ENCODE results near the gene CS. TPM values are rescaled to one million over a fixed set of nuclear protein-coding genes. Genes with fewer than 3 reads are reported as not detected.

The CS gene
- total and polyA plus RNA-seq, 2 of the 4 experiments (the other 2 are of a cell fraction): 139 to 146 TPM

DNA sequence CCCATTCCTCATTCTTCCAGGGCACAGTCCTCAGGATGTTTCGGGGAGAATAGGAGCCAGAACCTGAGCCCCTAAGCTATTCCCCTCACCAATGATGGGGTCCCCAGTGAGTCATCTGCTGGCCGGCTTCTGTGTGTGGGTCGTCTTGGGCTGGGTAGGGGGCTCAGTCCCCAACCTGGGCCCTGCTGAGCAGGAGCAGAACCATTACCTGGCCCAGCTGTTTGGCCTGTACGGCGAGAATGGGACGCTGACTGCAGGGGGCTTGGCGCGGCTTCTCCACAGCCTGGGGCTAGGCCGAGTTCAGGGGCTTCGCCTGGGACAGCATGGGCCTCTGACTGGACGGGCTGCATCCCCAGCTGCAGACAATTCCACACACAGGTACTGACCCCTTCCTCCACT, 68.9 kb downstream of the CS start:
- CTCF ChIA-PET: no interaction called here
- POLR2A ChIA-PET (ENCODE audit: unreplicated experiment): interaction anchor here (0.5 to 1.1 kb wide), 2 partner anchors 9 to 111 kb away, joined by 3 to 4 read pairs; partner anchors contain the start of gene RNF41

More for the DNA sequence above, 68.9 kb downstream of the CS start:
- Histone ChIP-seq H2AK5ac (ENCODE audit: low read depth, low read length) (no peak overlapping the region), H2BK15ac (ENCODE audit: low read depth, low read length) (no peak overlapping the region), H3K4ac (ENCODE audit: low read depth, low read length) (no peak overlapping the region), H2AK9ac (replicated peaks; ENCODE audit: low read depth, low read length, poor library complexity) (no peak overlapping the region), H2BK20ac (ENCODE audit: low read depth, low read length) (no peak overlapping the region), H3K9me1 (ENCODE audit: insufficient read depth, low read length) (0 out of 2 replicates have a peak, but pooled peaks cover 3% of the 10 kb centered on the region), H2BK5ac (ENCODE audit: low read depth, low read length, poor library complexity, severe bottlenecking) (no peak overlapping the region), H4K91ac (ENCODE audit: insufficient read depth, low read depth, low read length) (no peak overlapping the region), H2AFZ (replicated peaks; ENCODE audit: low read length, poor library complexity) (no peak overlapping the region), H3K9ac (ENCODE audit: low read depth, low read length) (no peak overlapping the region), H3K9me3 (ENCODE audit: control insufficient read depth, insufficient read depth, low read length) (no peaks in the 10 kb centered on the region), H3K27me3 (ENCODE audit: control insufficient read depth, insufficient read depth, low read length) (no peaks in the 10 kb centered on the region), H3K79me1 (ENCODE audit: low read depth in 1 of 2, low read length in 2 of 2) (peaks cover 0 to 2% of the 10 kb centered on the region in 2 experiments; a peak in 1 of 4 replicates), H3K4me2 (ENCODE audit: low read depth, low read length) (no peak overlapping the region), H4K8ac (ENCODE audit: low read depth in 2 of 2, low read length in 2 of 2) (no peak overlapping the region), H4K5ac (ENCODE audit: low read depth, low read length) (no peak overlapping the region), H3K18ac (ENCODE audit: low read depth, low read length) (no peak overlapping the region), H4K20me1 (ENCODE audit: insufficient read depth, low read length) (peaks cover 3% of the 10 kb centered on the region; the same call in 1 of the 2 replicates), H3K4me1 (ENCODE audit: control insufficient read depth, insufficient read depth, low read length) (no peaks in the 10 kb centered on the region), H3K23ac (ENCODE audit: low read depth, low read length) (no peak overlapping the region), H3K27ac (ENCODE audit: insufficient read depth, low read length) (no peak overlapping the region), H3K4me3 (ENCODE audit: insufficient read depth, low read depth, low read length) (no peak overlapping the region), H3K36me3 (ENCODE audit: control insufficient read depth, insufficient read depth, low read length) (peaks cover 7% of the 10 kb centered on the region), H3K56ac (ENCODE audit: extremely low read depth, insufficient read depth, low read length) (no peak overlapping the region), H2BK120ac (ENCODE audit: low read depth, low read length) (no peak overlapping the region), H3K14ac (replicated peaks; ENCODE audit: low read depth, low read length) (no peak overlapping the region)
- dilution Hi-C loops (cut with HindIII; ENCODE audit: low sequenced_read_pairs, unreplicated experiment) (no loop called here), in situ Hi-C loops (cut with MboI; ENCODE audit: low sequenced_read_pairs) (no loop called here), intact Hi-C loops (cut with micrococcal nuclease) (no loop called here)
- DNase-seq: no peak
- no CpG with 5 or more reads among the region's 11 CpGs for WGBS, 2 experiments (ENCODE audit: extremely low coverage in 2 of 2, insufficient read length in 1 of 2)
- no peak for TF ChIP-seq RCOR1 (IDR thresholded peaks at IDR 0.05; ENCODE audit: insufficient replicate concordance, low read length)
- TF ChIP-seq NFE2L2 (IDR thresholded peaks at IDR 0.05; ENCODE audit: low read depth, low read length): no peak
- ATAC-seq (ENCODE audit: low read depth): no peak
- no TSS peak for BruUV-seq (replicated peaks)
